Measurements from ENCODE around the gene FILIP1L. TPM values are rescaled to one million over a fixed set of nuclear protein-coding genes. Genes with fewer than 3 reads are reported as not detected.

Gene FILIP1L
- total and polyA plus RNA-seq, 2 donors (not counting 1 experiment from before 2014, with no cell fraction given) = 0.32 to 0.48 TPM

GRCh38 chr3:99929745-99930139 is 184.6 kb downstream of the FILIP1L start:
- Mint-ChIP-seq H3K4me1 (no peaks in the 10 kb centered on the region), H3K4me3 (no peak overlapping the region), H3K27me3 (no peaks in the 10 kb centered on the region), H3K27ac (no peak overlapping the region), H3K9me3 (ENCODE audit: insufficient read depth) (no peaks in the 10 kb centered on the region)
- Histone ChIP-seq H3K9me3 (ENCODE audit: control extremely low read depth in 1 of 3, control insufficient read depth in 2 of 3, insufficient read depth in 1 of 3, low read length in 2 of 3) (no peaks in the 10 kb centered on the region), H3K4me3 (ENCODE audit: control extremely low read depth in 1 of 5, extremely low read depth in 1 of 5, insufficient read depth in 1 of 5, low read depth in 2 of 5, low read length in 4 of 5) (no peak overlapping the region), H3K27me3 (replicated peaks in 1 of 4; ENCODE audit: control extremely low read depth in 1 of 4, control insufficient read depth in 3 of 4, insufficient read depth in 4 of 4, low read length in 3 of 4) (no peaks in the 10 kb centered on the region), H3K4me2 (replicated peaks; ENCODE audit: low read depth, low read length, poor library complexity, severe bottlenecking) (no peak overlapping the region), H2AFZ (ENCODE audit: insufficient read depth, low read depth, low read length, poor library complexity, severe bottlenecking) (no peak overlapping the region), H3K36me3 (replicated peaks in 1 of 2; ENCODE audit: control extremely low read depth in 1 of 2, control insufficient read depth in 1 of 2, extremely low read depth in 1 of 2, insufficient read depth in 2 of 2, low read length in 1 of 2) (no peaks in the 10 kb centered on the region), H3K9ac (ENCODE audit: low read length) (no peak overlapping the region), H3K4me1 (ENCODE audit: control insufficient read depth in 2 of 2, insufficient read depth in 2 of 2, low read length in 2 of 2) (no peaks in the 10 kb centered on the region), H4K20me1 (ENCODE audit: control insufficient read depth, insufficient read depth, low read length, poor library complexity, severe bottlenecking) (no peaks in the 10 kb centered on the region), H3K27ac (ENCODE audit: low read length in 2 of 2) (no peak overlapping the region), H3K79me2 (ENCODE audit: control insufficient read depth, insufficient read depth, low read length) (no peaks in the 10 kb centered on the region)
- TF ChIP-seq EZH2 (IDR thresholded peaks at IDR 0.05; ENCODE audit: borderline replicate concordance, insufficient read depth, low read depth, low read length, poor library complexity, severe bottlenecking) = no peak
- TF ChIP-seq CTCF (IDR thresholded peaks at IDR 0.05) = no peak
- ChIA-PET POLR2A (no interaction called here), CTCF (no interaction called here)
- intact Hi-C loops (cut with micrococcal nuclease) = no loop called here
- ATAC-seq (ENCODE audit: low read depth) (no peak), DNase-seq (no peak)
- 80% methylated on average over 1 of the region's 3 CpGs for whole genome bisulfite sequencing (ENCODE audit: insufficient coverage)

- Mint-ChIP-seq H3K9me3 (ENCODE audit: insufficient read depth) (no peaks in the 10 kb centered on the region), H3K27ac (no peak overlapping the region), H3K4me3 (no peak overlapping the region), H3K4me1 (no peaks in the 10 kb centered on the region), H3K27me3 (no peaks in the 10 kb centered on the region)
- TF ChIP-seq EZH2 (IDR thresholded peaks at IDR 0.05; ENCODE audit: borderline replicate concordance, insufficient read depth, low read depth, low read length, poor library complexity, severe bottlenecking) = no peak
- no peak for TF ChIP-seq CTCF (IDR thresholded peaks at IDR 0.05)
- H3K9ac ChIP-seq (ENCODE audit: low read length) = no peak overlapping the region
- no peaks in the 10 kb centered on the region for H3K36me3 ChIP-seq (replicated peaks in 1 of 2; ENCODE audit: control extremely low read depth in 1 of 2, control insufficient read depth in 1 of 2, extremely low read depth in 1 of 2, insufficient read depth in 2 of 2, low read length in 1 of 2)
- ChIA-PET POLR2A (no interaction called here), CTCF (no interaction called here)
- H2AFZ ChIP-seq (ENCODE audit: insufficient read depth, low read depth, low read length, poor library complexity, severe bottlenecking) = no peak overlapping the region
- H3K79me2 ChIP-seq (ENCODE audit: control insufficient read depth, insufficient read depth, low read length) = no peaks in the 10 kb centered on the region
- no peaks in the 10 kb centered on the region for H3K9me3 ChIP-seq (ENCODE audit: control extremely low read depth in 1 of 3, control insufficient read depth in 2 of 3, insufficient read depth in 1 of 3, low read length in 2 of 3)
- no peak overlapping the region for H3K4me3 ChIP-seq (ENCODE audit: control extremely low read depth in 1 of 5, extremely low read depth in 1 of 5, insufficient read depth in 1 of 5, low read depth in 2 of 5, low read length in 4 of 5)
- H3K27ac ChIP-seq (ENCODE audit: low read length in 2 of 2) = no peak overlapping the region
- H3K27me3 ChIP-seq (replicated peaks in 1 of 4; ENCODE audit: control extremely low read depth in 1 of 4, control insufficient read depth in 3 of 4, insufficient read depth in 4 of 4, low read length in 3 of 4) = no peaks in the 10 kb centered on the region
- no peak for ATAC-seq (ENCODE audit: low read depth)
- no peaks in the 10 kb centered on the region for H3K4me1 ChIP-seq (ENCODE audit: control insufficient read depth in 2 of 2, insufficient read depth in 2 of 2, low read length in 2 of 2)
- no peak overlapping the region for H3K4me2 ChIP-seq (replicated peaks; ENCODE audit: low read depth, low read length, poor library complexity, severe bottlenecking)
- WGBS (ENCODE audit: insufficient coverage) = 100% methylated on average over 1 of the region's 7 CpGs
- intact Hi-C loops (cut with micrococcal nuclease) = no loop called here
- no peak for DNase-seq
- H4K20me1 ChIP-seq (ENCODE audit: control insufficient read depth, insufficient read depth, low read length, poor library complexity, severe bottlenecking) = no peaks in the 10 kb centered on the region
Measured at GRCh38 chr3:99928771-99929744, 185.2 kb downstream of the FILIP1L start.

Data from B cell (primary cell).